K562 (cell line): ENCODE data around the gene NDUFAF3. TPM values are rescaled to one million over a fixed set of nuclear protein-coding genes. Genes with fewer than 3 reads are reported as not detected.

ENCODE experiments used
- CHD2 ChIP-seq: IDR thresholded peaks from 2 replicates; pipeline ENCODE4 v1.6.1; 2011; ENCODE audit warnings: low read depth, low read length
- CREBBP ChIP-seq: IDR thresholded peaks from one replicate; pipeline ENCODE4 v1.6.1; 2012; ENCODE audit warnings: low read depth, mild to moderate bottlenecking, control low read depth, inconsistent platforms, low read length
- E4F1 ChIP-seq: fragments of 250-450 bp; sonication (Bioruptor Pico); IDR thresholded peaks from 2 replicates; pipeline ENCODE4 v1.5.0; 2021; ENCODE audit warnings: mild to moderate bottlenecking, borderline replicate concordance
- EGR1 ChIP-seq: fragments of 450-650 bp; conservative IDR thresholded peaks from 2 replicates; pipeline ENCODE4 v1.6.1; 2017; ENCODE audit warnings: mild to moderate bottlenecking
- IRF2 ChIP-seq: sonication (generic); formaldehyde crosslinking; IDR thresholded peaks from 2 replicates; pipeline ENCODE4 v1.8.1; 2022; ENCODE audit warnings: mild to moderate bottlenecking, missing genetic modification reagents
- MTA1 ChIP-seq: fragments of 450-650 bp; IDR thresholded peaks from 2 replicates; pipeline ENCODE4 v1.6.1; 2017; ENCODE audit warnings: borderline replicate concordance
- MTA3 ChIP-seq: fragments of 450-650 bp; formaldehyde crosslinking; IDR thresholded peaks from 2 replicates; pipeline ENCODE4 v1.6.1; 2017; ENCODE audit warnings: mild to moderate bottlenecking, borderline replicate concordance
- MYBL2 ChIP-seq, 2 experiments: fragments of 450-650 bp in 1 of 2; sonication (generic) in 1 of 2; formaldehyde crosslinking in 1 of 2; IDR thresholded peaks; 2 replicates each; pipeline versions ENCODE4 v1.6.1 to v1.8.1; 2017 to 2022; ENCODE audit warnings: borderline replicate concordance in 1 of 2, inconsistent platforms in 1 of 2, low read depth in 1 of 2, mild to moderate bottlenecking in 1 of 2, missing genetic modification reagents in 1 of 2, moderate library complexity in 1 of 2
- PHB ChIP-seq: fragments of 250-450 bp; sonication (Bioruptor Pico); IDR thresholded peaks from 2 replicates; pipeline ENCODE4 v1.5.0; 2021
- POLR2A ChIP-seq: fragments of 450-650 bp; conservative IDR thresholded peaks from 2 replicates; pipeline ENCODE4 v1.6.1; 2016
- POLR2H ChIP-seq: IDR thresholded peaks from 2 replicates; pipeline ENCODE4 v1.6.1; 2016; ENCODE audit warnings: missing genetic modification characterization, low read depth, mild to moderate bottlenecking, control low read depth, missing compliant biosample characterization, moderate library complexity
- PREB ChIP-seq: sonication (generic); formaldehyde crosslinking; IDR thresholded peaks from 2 replicates; pipeline ENCODE4 v1.8.1; 2023; ENCODE audit warnings: mild to moderate bottlenecking, missing genetic modification reagents
- PRPF4 ChIP-seq: fragments of 200-400 bp; formaldehyde crosslinking; IDR thresholded peaks from one replicate; pipeline ENCODE4 v1.6.1; 2017; ENCODE audit warnings: low read length, low read depth, mild to moderate bottlenecking; ENCODE audit not compliant: insufficient read depth, poor library complexity, severe bottlenecking
- PYGO2 ChIP-seq: fragments of 450-650 bp; IDR thresholded peaks from 2 replicates; pipeline ENCODE4 v1.6.1; 2016; ENCODE audit warnings: mild to moderate bottlenecking, missing genetic modification characterization, moderate library complexity, missing compliant biosample characterization
- SFPQ ChIP-seq: fragments of 200-400 bp; formaldehyde crosslinking; IDR thresholded peaks from 2 replicates; pipeline ENCODE4 v1.6.1; 2017; ENCODE audit warnings: mild to moderate bottlenecking, low read depth, low read length, moderate library complexity
- TAF9B ChIP-seq: fragments of 450-650 bp; IDR thresholded peaks from 2 replicates; pipeline ENCODE4 v1.6.1; 2018; ENCODE audit warnings: mild to moderate bottlenecking; ENCODE audit not compliant: partially characterized antibody
- YY1 ChIP-seq, 3 experiments: IDR thresholded peaks; 2 replicates each; pipeline ENCODE4 v1.6.1; 2011; ENCODE audit warnings: low read length in 2 of 3, mild to moderate bottlenecking in 2 of 3, moderate library complexity in 2 of 3, borderline replicate concordance in 1 of 3, control low read depth in 1 of 3, low read depth in 1 of 3; ENCODE audit not compliant: insufficient read depth in 3 of 3, insufficient replicate concordance in 2 of 3, control insufficient read depth in 1 of 3, insufficient read length in 1 of 3; ENCODE audit errors: extremely low read depth in 1 of 3
- ZBTB49 ChIP-seq: sonication (generic); formaldehyde crosslinking; IDR thresholded peaks from 2 replicates; pipeline ENCODE4 v1.8.0; 2022; ENCODE audit warnings: missing genetic modification reagents, mild to moderate bottlenecking, borderline replicate concordance
- ZFP1 ChIP-seq: fragments of 450-650 bp; formaldehyde crosslinking; IDR thresholded peaks from 2 replicates; pipeline ENCODE4 v1.4.0; 2020; ENCODE audit warnings: mild to moderate bottlenecking, mixed read lengths
- polyA plus RNA-seq, 8 experiments: library from polyadenylated mRNA; depleted of rRNA in 4 of 8; stranded (reverse) in 5 of 8; unstranded in 3 of 8; fragments of >200 nt; fragmentation: Nextera tagmentation in 2 of 8; fragmentation: Illumina TruSeq in 1 of 8; extraction: Ambion mirVana in 2 of 8; extraction: Trizol in 1 of 8; gene quantifications; 2 replicates each; pipeline versions ENCODE4 v1.2.1 to v1.2.3, GENCODE V29; 2011 to 2014; ENCODE audit warnings: inconsistent platforms in 1 of 8, missing spikeins in 1 of 8
- total RNA-seq, 7 experiments: library from RNA; depleted of rRNA in 6 of 7; stranded (reverse); fragments of >200 nt in 6 of 7; fragmentation: Illumina TruSeq in 2 of 7; extraction: Trizol in 2 of 7; gene quantifications; 2 replicates each; pipeline versions ENCODE4 v1.2.1 to v1.2.3, GENCODE V29; 2011 to 2021; ENCODE audit warnings: low replicate concordance in 1 of 7

NDUFAF3 gene
- total and polyA plus RNA-seq, 9 of the 15 experiments (the other 6 are each of a cell fraction or from before 2014, with no cell fraction given), result 17.0 to 127 (median 36.3) TPM

GRCh38 chr3:49021213-49021812 lies 608 bp upstream of the NDUFAF3 start (continued):
- no peak for TF ChIP-seq SFPQ
- TF ChIP-seq MTA3, result peak; percentile 97
- TF ChIP-seq EGR1, result peak; percentile 64
- peak; percentile 10 for TF ChIP-seq PRPF4
- peak; percentile 87 for TF ChIP-seq MTA1
- TF ChIP-seq IRF2 (CRISPR knock-in tag), result no peak
- peak; percentile 70 for TF ChIP-seq MYBL2 (IDR thresholded peaks at IDR 0.05; ENCODE audit: low read depth)
- no peak for TF ChIP-seq MYBL2 (CRISPR knock-in tag; IDR thresholded peaks at IDR 0.05; ENCODE audit: borderline replicate concordance)
- no peak for TF ChIP-seq PYGO2 (tag)
- TF ChIP-seq POLR2H (tag), result peak; percentile 98
- no peak for TF ChIP-seq ZFP1
- TF ChIP-seq CHD2, result peak; percentile 55; the same call in 1 of the 2 replicates
- TF ChIP-seq ZBTB49 (CRISPR knock-in tag), result peak; percentile 57; the same call in 1 of the 2 replicates
- no peak for TF ChIP-seq PHB (CRISPR knock-in tag)
- TF ChIP-seq PREB, result peak; percentile 94
- peak; percentile 31 to 94 (median 85) for TF ChIP-seq YY1 (IDR thresholded peaks at IDR 0.05; ENCODE audit: borderline replicate concordance in 1 of 3, control insufficient read depth in 1 of 3, extremely low read depth in 1 of 3, insufficient read depth in 3 of 3, insufficient read length in 1 of 3, insufficient replicate concordance in 2 of 3, low read depth in 1 of 3, low read length in 2 of 3)
- no peak for TF ChIP-seq E4F1 (CRISPR knock-in tag)
- peak; percentile 79 for TF ChIP-seq TAF9B
- peak; percentile 99 for TF ChIP-seq POLR2A
- TF ChIP-seq CREBBP, result no peak
